Urinary bladder (tissue), 4 donors: ENCODE data around the gene SNX30. TPM values are rescaled to one million over a fixed set of nuclear protein-coding genes. Genes with fewer than 3 reads are reported as not detected.
A peak's percentile ranks its signal among the peaks of the same experiment; 100 is the strongest.

Experiments used
- DNase-seq: peaks from one replicate; pipeline ENCODE4 v3.0.0-alpha.2; 2015; ENCODE audit errors: extremely low spot score
- H3K27ac ChIP-seq: one replicate; pipeline ENCODE4 v1.5.1; 2013; ENCODE audit warnings: low read depth, mild to moderate bottlenecking, moderate library complexity
- H3K36me3 ChIP-seq: one replicate; pipeline ENCODE4 v1.6.1; 2013; ENCODE audit warnings: mild to moderate bottlenecking, moderate library complexity; ENCODE audit not compliant: insufficient read depth
- H3K4me1 ChIP-seq: one replicate; pipeline ENCODE4 v1.6.1; 2013; ENCODE audit warnings: mild to moderate bottlenecking, moderate library complexity; ENCODE audit not compliant: insufficient read depth
- H3K4me3 ChIP-seq: one replicate; pipeline ENCODE4 v1.5.1; 2013; ENCODE audit warnings: low read depth, low read length
- whole genome bisulfite sequencing: extraction: QIAGEN DNeasy Blood & Tissue Kit; methylation state at CpG from one replicate; pipeline ENCODE4 v1.1.7; 2013; 5-methylcytosine and 5-hydroxymethylcytosine counted together
- polyA plus RNA-seq: library from polyadenylated mRNA; stranded (reverse); fragments of 200-250 nt; gene quantifications from one replicate; pipeline ENCODE4 v1.2.3, GENCODE V29; 2013
- total RNA-seq: library from RNA; depleted of rRNA; stranded (reverse); fragments of >200 nt; gene quantifications from one replicate; pipeline ENCODE4 v1.2.3, GENCODE V29; 2014
- donor health status: healthy with polysubstance abuse.
- donor health status: healthy.

SNX30 gene
- total and polyA plus RNA-seq, 2 donors, result 4.5 to 20.7 TPM

- H3K4me3 ChIP-seq, result no peak overlapping the region
- 44% methylated on average over 4 of the region's 4 CpGs for WGBS
- H3K27ac ChIP-seq, result no peak overlapping the region
- H3K36me3 ChIP-seq, result no peaks in the 10 kb centered on the region
- no peaks in the 10 kb centered on the region for H3K4me1 ChIP-seq
- no peak for DNase-seq
Measured at GRCh38 chr9:112795921-112796320, 45.4 kb downstream of the SNX30 start.

- WGBS, result 84% methylated on average over 8 of the region's 8 CpGs
- DNase-seq, result no peak
- no peak overlapping the region for H3K4me3 ChIP-seq
Measured at GRCh38 chr9:112796485-112796884, 45.9 kb downstream of the SNX30 start.

GRCh38 chr9:112809351-112809848 is 58.8 kb downstream of the SNX30 start:
- Histone ChIP-seq H3K36me3 (no peaks in the 10 kb centered on the region), H3K4me3 (no peak overlapping the region), H3K4me1 (peaks cover 1% of the 10 kb centered on the region), H3K27ac (no peak overlapping the region)
- 91% methylated on average over 7 of the region's 7 CpGs for WGBS
- DNase-seq, result no peak

More at GRCh38 chr9:112796485-112796884, 45.9 kb downstream of the SNX30 start:
- Histone ChIP-seq H3K27ac (no peak overlapping the region), H3K4me1 (no peaks in the 10 kb centered on the region), H3K36me3 (no peaks in the 10 kb centered on the region)

- no peak overlapping the region for H3K27ac ChIP-seq
- 85% methylated on average over 6 of the region's 6 CpGs for WGBS
- DNase-seq, result no peak
- no peaks in the 10 kb centered on the region for H3K36me3 ChIP-seq
- no peak overlapping the region for H3K4me3 ChIP-seq
- H3K4me1 ChIP-seq, result peaks cover 1% of the 10 kb centered on the region
Measured at GRCh38 chr9:112809906-112810305, 59.3 kb downstream of the SNX30 start.

- no peak for DNase-seq
- Histone ChIP-seq H3K4me3 (no peak overlapping the region), H3K4me1 (peaks cover 1% of the 10 kb centered on the region), H3K27ac (no peak overlapping the region), H3K36me3 (no peaks in the 10 kb centered on the region)
- 76% methylated on average over 17 of the region's 17 CpGs for WGBS
Measured at GRCh38 chr9:112810696-112811490, 60.3 kb downstream of the SNX30 start.

- Histone ChIP-seq H3K27ac (no peak overlapping the region), H3K4me3 (no peak overlapping the region), H3K36me3 (no peaks in the 10 kb centered on the region), H3K4me1 (peaks cover 1% of the 10 kb centered on the region)
- DNase-seq, result no peak
- 90% methylated on average over 6 of the region's 6 CpGs for WGBS
Measured at GRCh38 chr9:112811518-112811917, 61.0 kb downstream of the SNX30 start.

- DNase-seq, result no peak
- H3K4me3 ChIP-seq, result no peak overlapping the region
- 91% methylated on average over 8 of the region's 8 CpGs for WGBS
Measured at GRCh38 chr9:112815868-112816267, 65.3 kb downstream of the SNX30 start.

GRCh38 chr9:112817860-112818203 is 67.3 kb downstream of the SNX30 start:
- 94% methylated on average over 5 of the region's 5 CpGs for WGBS
- H3K4me1 ChIP-seq, result no peaks in the 10 kb centered on the region
- no peak for DNase-seq
- no peak overlapping the region for H3K4me3 ChIP-seq
- H3K36me3 ChIP-seq, result no peaks in the 10 kb centered on the region
- no peak overlapping the region for H3K27ac ChIP-seq

More at GRCh38 chr9:112815868-112816267, 65.3 kb downstream of the SNX30 start:
- H3K36me3 ChIP-seq, result no peaks in the 10 kb centered on the region
- H3K27ac ChIP-seq, result no peak overlapping the region
- no peaks in the 10 kb centered on the region for H3K4me1 ChIP-seq

- peak; percentile 46 for DNase-seq
- H3K4me1 ChIP-seq, result no peaks in the 10 kb centered on the region
- 57% methylated on average over 7 of the region's 7 CpGs for WGBS
- H3K27ac ChIP-seq, result no peak overlapping the region
- no peak overlapping the region for H3K4me3 ChIP-seq
- H3K36me3 ChIP-seq, result no peaks in the 10 kb centered on the region
Measured at GRCh38 chr9:112819635-112820496, 69.3 kb downstream of the SNX30 start.

- WGBS, result 88% methylated on average over 4 of the region's 4 CpGs
- DNase-seq, result no peak
- H3K27ac ChIP-seq, result no peak overlapping the region
- H3K4me1 ChIP-seq, result no peaks in the 10 kb centered on the region
- no peaks in the 10 kb centered on the region for H3K36me3 ChIP-seq
- no peak overlapping the region for H3K4me3 ChIP-seq
Measured at GRCh38 chr9:112820881-112821280, 70.3 kb downstream of the SNX30 start.

GRCh38 chr9:112822618-112823017 is 72.1 kb downstream of the SNX30 start:
- DNase-seq, result no peak
- Histone ChIP-seq H3K4me3 (no peak overlapping the region), H3K4me1 (no peaks in the 10 kb centered on the region), H3K36me3 (no peaks in the 10 kb centered on the region), H3K27ac (no peak overlapping the region)
- 86% methylated on average over 3 of the region's 3 CpGs for WGBS

- Histone ChIP-seq H3K4me3 (no peak overlapping the region), H3K27ac (no peak overlapping the region), H3K4me1 (no peaks in the 10 kb centered on the region), H3K36me3 (no peaks in the 10 kb centered on the region)
- WGBS, result 63% methylated on average over 3 of the region's 3 CpGs
- no peak for DNase-seq
Measured at GRCh38 chr9:112823257-112823656, 72.7 kb downstream of the SNX30 start.

- Histone ChIP-seq H3K27ac (peak overlapping the region; percentile 60), H3K36me3 (no peaks in the 10 kb centered on the region), H3K4me1 (no peaks in the 10 kb centered on the region), H3K4me3 (no peak overlapping the region)
- no peak for DNase-seq
- 68% methylated on average over 5 of the region's 5 CpGs for WGBS
Measured at GRCh38 chr9:112831281-112831851, 80.8 kb downstream of the SNX30 start.
